GM12878 (cell line): Measurements from ENCODE around the gene TSPEAR. TPM values are rescaled to one million over a fixed set of nuclear protein-coding genes. Genes with fewer than 3 reads are reported as not detected.

Experiments
- ATAC-seq: fragments of 200-7000 bp; cut with Tn5 transposase; 3 replicates; pipeline ENCODE4 v1.9.1; 2020; ENCODE audit warnings: mild to moderate bottlenecking, moderate library complexity
- BruUV-seq: library from RNA; stranded (reverse); fragments of 400-500 nt; replicated peaks from 2 replicates; lab custom pipeline; 2021; lab: Mats Ljungman, UMichigan
- CTCF ChIA-PET: fragments of 300-600 bp; sonication (Branson Sonifier 250); formaldehyde crosslinking; extraction: SDS; loops from one replicate; lab custom pipeline; 2021; ENCODE audit warnings: inconsistent platforms; lab: Yijun Ruan, JAX
- POLR2A ChIA-PET: fragments of 350-600 bp; formaldehyde crosslinking; extraction: SDS; loops from one replicate; lab custom pipeline; 2021; ENCODE audit warnings: inconsistent platforms; lab: Charles Lee
- RAD21 ChIA-PET: fragments of 300-600 bp; sonication (Branson Sonifier 250); formaldehyde crosslinking; loops from one replicate; lab custom pipeline; 2023; ENCODE audit warnings: antibody characterized with exemption; ENCODE audit not compliant: unreplicated experiment; lab: Charles Lee
- SMC1A ChIA-PET: fragments of 300-600 bp; sonication (Branson Sonifier 250); formaldehyde crosslinking; loops from one replicate; lab custom pipeline; 2023; ENCODE audit not compliant: unreplicated experiment, uncharacterized antibody; lab: Charles Lee
- DNase-seq: peaks from one replicate; pipeline ENCODE4 v3.0.0-alpha.2; 2011; ENCODE audit warnings: low read depth, low spot score
- FAIRE-seq: peaks from 3 replicates; lab custom pipeline; 2011; peaks lifted over from hg19 to GRCh38; lab: Jason Lieb, UNC
- H2AFZ ChIP-seq: 2 replicates; pipeline ENCODE4 v1.6.0; 2011; ENCODE audit warnings: low read depth, low read length, control low read depth; ENCODE audit not compliant: control insufficient read depth
- H3K27ac ChIP-seq: 2 replicates; pipeline ENCODE4 v1.5.1; 2011; ENCODE audit warnings: control low read depth; ENCODE audit not compliant: control insufficient read depth, insufficient read depth
- H3K27me3 ChIP-seq, 2 experiments: replicated peaks in 1 of 2; 2 replicates each; pipeline versions ENCODE4 v1.6.0 to v1.6.1; 2011; ENCODE audit warnings: low read length in 1 of 2; ENCODE audit not compliant: control insufficient read depth in 2 of 2, insufficient read depth in 2 of 2
- H3K36me3 ChIP-seq, 2 experiments: 2 replicates each; pipeline ENCODE4 v1.5.1; 2011; ENCODE audit warnings: low read length in 1 of 2; ENCODE audit not compliant: control insufficient read depth in 2 of 2, insufficient read depth in 2 of 2
- H3K4me1 ChIP-seq: 2 replicates; pipeline ENCODE4 v1.6.1; 2011; ENCODE audit warnings: mild to moderate bottlenecking, low read length, moderate library complexity, mixed read lengths; ENCODE audit not compliant: control insufficient read depth, insufficient read depth
- H3K4me2 ChIP-seq: 2 replicates; pipeline ENCODE4 v1.6.0; 2011; ENCODE audit warnings: control low read depth; ENCODE audit not compliant: control insufficient read depth, insufficient read depth
- H3K4me3 ChIP-seq: fragments of 200-600 bp; sonication (generic); 2 replicates; pipeline ENCODE4 v1.5.1; 2016
- H3K79me2 ChIP-seq: 2 replicates; pipeline ENCODE4 v1.6.0; 2011; ENCODE audit warnings: low read length; ENCODE audit not compliant: control insufficient read depth, insufficient read depth
- H3K9ac ChIP-seq: 2 replicates; pipeline ENCODE4 v1.8.0; 2011; ENCODE audit warnings: low read length, control low read depth, mixed read lengths; ENCODE audit not compliant: control insufficient read depth, insufficient read depth
- H3K9me3 ChIP-seq: replicated peaks from 3 replicates; pipeline ENCODE4 v1.5.1; 2011; ENCODE audit warnings: mild to moderate bottlenecking, low read length; ENCODE audit not compliant: control insufficient read depth, insufficient read depth
- H4K20me1 ChIP-seq: 2 replicates; pipeline ENCODE4 v1.6.0; 2011; ENCODE audit not compliant: control insufficient read depth, insufficient read depth
- ASH2L ChIP-seq: fragments of 300-600, 200-600 bp; sonication (generic); IDR thresholded peaks from 2 replicates; pipeline ENCODE4 v1.6.1; 2017; ENCODE audit warnings: low read depth, mild to moderate bottlenecking, borderline replicate concordance
- BACH1 ChIP-seq: fragments of 450-650 bp; IDR thresholded peaks from 2 replicates; pipeline ENCODE4 v1.6.1; 2017; ENCODE audit warnings: mild to moderate bottlenecking, borderline replicate concordance
- BCL11A ChIP-seq: IDR thresholded peaks from 2 replicates; pipeline ENCODE4 v1.6.1; 2011; ENCODE audit warnings: low read depth, low read length
- CHD2 ChIP-seq: IDR thresholded peaks from 2 replicates; pipeline ENCODE4 v1.6.1; 2011; ENCODE audit warnings: low read depth, low read length, improper control_type of control experiment, borderline replicate concordance
- DPF2 ChIP-seq: fragments of 450-650 bp; IDR thresholded peaks from 2 replicates; pipeline ENCODE4 v1.6.1; 2017; ENCODE audit warnings: mild to moderate bottlenecking
- HDAC6 ChIP-seq: fragments of 200-600 bp; sonication (generic); IDR thresholded peaks from one replicate; pipeline ENCODE4 v1.8.0; 2017; ENCODE audit warnings: antibody characterized with exemption; ENCODE audit not compliant: unreplicated experiment
- NBN ChIP-seq: fragments of 450-650 bp; IDR thresholded peaks from 2 replicates; pipeline ENCODE4 v1.6.1; 2016
- NR2C1 ChIP-seq: fragments of 450-650 bp; IDR thresholded peaks from 2 replicates; pipeline ENCODE4 v1.6.1; 2017; ENCODE audit warnings: antibody characterized with exemption, mild to moderate bottlenecking, moderate library complexity
- POU2F2 ChIP-seq: IDR thresholded peaks from 3 replicates; pipeline ENCODE4 v1.6.1; 2011; ENCODE audit warnings: low read depth, mild to moderate bottlenecking, low read length, borderline replicate concordance
- RAD51 ChIP-seq: fragments of 450-650 bp; IDR thresholded peaks from 2 replicates; pipeline ENCODE4 v1.6.1; 2016; ENCODE audit warnings: moderate library complexity, mild to moderate bottlenecking, inconsistent platforms
- SMAD1 ChIP-seq: fragments of 450-650 bp; IDR thresholded peaks from 2 replicates; pipeline ENCODE4 v1.6.1; 2018; ENCODE audit warnings: mild to moderate bottlenecking, low read depth; ENCODE audit not compliant: partially characterized antibody
- ZNF592 ChIP-seq: fragments of 450-650 bp; IDR thresholded peaks from 2 replicates; pipeline ENCODE4 v1.6.1; 2017; ENCODE audit warnings: mild to moderate bottlenecking, moderate library complexity
- WGBS: methylation state at CpG from one replicate; pipeline ENCODE4 v1.1.6; 2016; ENCODE audit warnings: low lambda C conversion rate; ENCODE audit not compliant: insufficient replicate concordance, insufficient coverage; ENCODE audit errors: missing lambda C conversion rate; 5-methylcytosine and 5-hydroxymethylcytosine counted together
- in situ Hi-C: fragments of 300-500 bp; cut with MboI; formaldehyde crosslinking; loops from 9 replicates; pipeline ENCODE4 v1.14.3; 2018; ENCODE audit warnings: mixed read lengths
- intact Hi-C: fragments of 100-400 bp; cut with micrococcal nuclease; formaldehyde crosslinking; loops from one replicate; pipeline ENCODE4 v1.14.2; 2022; ENCODE audit not compliant: unreplicated experiment
- polyA plus RNA-seq, 11 experiments: library from polyadenylated mRNA; depleted of rRNA in 4 of 11; unstranded in 6 of 11; stranded (reverse) in 5 of 11; fragments of >200 nt; fragmentation: Nextera tagmentation in 4 of 11; fragmentation: Illumina TruSeq in 1 of 11; extraction: Ambion mirVana in 4 of 11; extraction: Trizol in 1 of 11; gene quantifications; 1 replicate in 1 of 11; 2 replicates in 10 of 11; pipeline versions ENCODE4 v1.2.1 to v1.2.3, GENCODE V29; 2011 to 2016; ENCODE audit warnings: inconsistent platforms in 2 of 11, missing spikeins in 2 of 11, low read depth in 1 of 11
- total RNA-seq, 4 experiments: library from RNA; depleted of rRNA in 3 of 4; stranded (reverse); fragments of >200 nt in 3 of 4; fragmentation: Illumina TruSeq in 1 of 4; extraction: Trizol in 1 of 4; gene quantifications; 2 replicates each; pipeline versions ENCODE4 v1.2.1 to v1.2.3, GENCODE V29; 2013 to 2021

TSPEAR gene
- total and polyA plus RNA-seq, 10 of the 15 experiments (the other 5 are each of a cell fraction or from before 2014, with no cell fraction given): not detected

GRCh38 chr21:44506279-44507255 lies 204.8 kb downstream of the TSPEAR start:
- no peaks in the 10 kb centered on the region for H3K36me3 ChIP-seq
- intact Hi-C loops: no loop called here
- ChIA-PET POLR2A (no interaction called here), RAD21 (no interaction called here), SMC1A (no interaction called here), CTCF (interaction anchor here (1.7 kb wide), 1 partner anchor 287 kb away, joined by 4 read pairs; no protein-coding TSS in a partner anchor)
- no peaks in the 10 kb centered on the region for H4K20me1 ChIP-seq
- no peaks in the 10 kb centered on the region; a peak in 1 of 4 replicates for H3K27me3 ChIP-seq
- H3K27ac ChIP-seq: no peak overlapping the region
- no peaks in the 10 kb centered on the region for H3K79me2 ChIP-seq
- no TSS peak for BruUV-seq
- H2AFZ ChIP-seq: no peak overlapping the region
- TF ChIP-seq SMAD1: no peak
- no peak for TF ChIP-seq RAD51
- TF ChIP-seq NBN: no peak
- no peak for TF ChIP-seq HDAC6
- TF ChIP-seq ZNF592: no peak
- TF ChIP-seq CHD2: no peak
- TF ChIP-seq ASH2L: no peak
- TF ChIP-seq BACH1: no peak
- no peak for TF ChIP-seq POU2F2
- TF ChIP-seq BCL11A: no peak
- no peak for TF ChIP-seq DPF2
- no peak for TF ChIP-seq NR2C1
- no peaks in the 10 kb centered on the region for H3K9me3 ChIP-seq
- DNase-seq: no peak
- ATAC-seq: no peak
- no peaks in the 10 kb centered on the region for H3K4me1 ChIP-seq
- H3K9ac ChIP-seq: no peak overlapping the region
- H3K4me2 ChIP-seq: no peak overlapping the region
- WGBS: 51% methylated on average over 44 of the region's 44 CpGs
- no peak overlapping the region for H3K4me3 ChIP-seq
- in situ Hi-C loops: loop anchor here (5.0 kb wide), 1 partner anchor 286 kb away; no protein-coding TSS in a partner anchor
- no peak for FAIRE-seq
